ENCODE data around the gene KCTD18.

DNA sequence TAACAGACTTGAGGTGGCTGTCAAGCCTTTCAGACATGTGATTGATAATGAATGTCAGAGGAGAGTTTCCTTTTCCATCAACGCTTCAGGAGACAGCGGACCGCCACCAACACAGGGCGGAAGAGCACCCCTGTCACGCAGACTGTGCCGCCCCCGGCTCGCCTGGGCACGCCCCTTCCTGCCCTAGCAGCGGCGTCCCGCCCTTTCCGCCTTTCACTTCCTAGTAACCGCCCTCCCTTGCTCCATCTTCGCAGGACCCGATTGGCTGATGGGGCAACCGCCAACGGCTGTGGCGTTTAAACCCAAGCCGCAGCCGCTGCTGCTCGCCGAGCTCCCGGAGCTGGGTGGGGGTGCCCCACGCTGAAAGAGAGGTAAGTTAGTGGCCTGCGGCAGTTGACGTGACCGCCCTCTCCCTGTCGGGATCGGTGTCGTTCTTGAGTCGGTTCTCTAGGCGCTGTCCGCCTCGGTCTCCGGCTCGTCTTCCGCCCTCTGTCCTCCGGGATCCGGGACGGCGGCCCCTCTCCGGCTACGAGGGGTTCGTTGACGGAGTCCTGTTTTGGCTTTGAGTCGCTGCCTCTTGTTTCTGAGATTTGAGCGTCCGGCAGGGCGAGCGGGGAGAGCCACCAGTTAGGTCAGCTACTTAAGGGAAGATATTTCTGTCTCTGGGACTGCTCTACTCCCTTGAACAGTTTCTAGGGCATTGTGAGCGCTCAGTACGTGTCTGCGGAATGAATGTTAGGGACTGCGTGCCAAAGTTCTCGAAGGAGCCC lies 16.2 kb upstream of the KCTD18 start, which contains the start of gene SGO2:
- TF ChIP-seq, protein P1, sequence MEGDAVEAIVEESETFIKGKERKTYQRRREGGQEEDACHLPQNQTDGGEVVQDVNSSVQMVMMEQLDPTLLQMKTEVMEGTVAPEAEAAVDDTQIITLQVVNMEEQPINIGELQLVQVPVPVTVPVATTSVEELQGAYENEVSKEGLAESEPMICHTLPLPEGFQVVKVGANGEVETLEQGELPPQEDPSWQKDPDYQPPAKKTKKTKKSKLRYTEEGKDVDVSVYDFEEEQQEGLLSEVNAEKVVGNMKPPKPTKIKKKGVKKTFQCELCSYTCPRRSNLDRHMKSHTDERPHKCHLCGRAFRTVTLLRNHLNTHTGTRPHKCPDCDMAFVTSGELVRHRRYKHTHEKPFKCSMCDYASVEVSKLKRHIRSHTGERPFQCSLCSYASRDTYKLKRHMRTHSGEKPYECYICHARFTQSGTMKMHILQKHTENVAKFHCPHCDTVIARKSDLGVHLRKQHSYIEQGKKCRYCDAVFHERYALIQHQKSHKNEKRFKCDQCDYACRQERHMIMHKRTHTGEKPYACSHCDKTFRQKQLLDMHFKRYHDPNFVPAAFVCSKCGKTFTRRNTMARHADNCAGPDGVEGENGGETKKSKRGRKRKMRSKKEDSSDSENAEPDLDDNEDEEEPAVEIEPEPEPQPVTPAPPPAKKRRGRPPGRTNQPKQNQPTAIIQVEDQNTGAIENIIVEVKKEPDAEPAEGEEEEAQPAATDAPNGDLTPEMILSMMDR (IDR thresholded peaks at IDR 0.05; ENCODE audit: low read depth, low read length, poor library complexity, severe bottlenecking) = peak; percentile 19
- no peak for TF ChIP-seq EZH2phosphoT487 (IDR thresholded peaks at IDR 0.05; ENCODE audit: borderline replicate concordance, low read length)

Measured in DOHH2 (cell line).